H9 (cell line): ENCODE results near the gene TRAF3IP1. TPM values are rescaled to one million over a fixed set of nuclear protein-coding genes. Genes with fewer than 3 reads are reported as not detected.

Experiments
- DNase-seq: peaks from one replicate; pipeline ENCODE4 v3.0.0-alpha.2; 2017
- H2AFZ ChIP-seq: one replicate; pipeline ENCODE4 v1.6.1; 2013; ENCODE audit warnings: mild to moderate bottlenecking, low read length, control low read depth, moderate library complexity
- H2AK5ac ChIP-seq: 2 replicates; pipeline ENCODE4 v1.6.1; 2013; ENCODE audit warnings: low read length, control low read depth, mixed read lengths; ENCODE audit not compliant: insufficient read length
- H2BK120ac ChIP-seq: one replicate; pipeline ENCODE4 v1.6.1; 2013; ENCODE audit warnings: low read depth, mild to moderate bottlenecking, low read length, control low read depth, inconsistent platforms; ENCODE audit not compliant: poor library complexity, severe bottlenecking
- H2BK12ac ChIP-seq: 2 replicates; pipeline ENCODE4 v1.6.1; 2013; ENCODE audit warnings: low read length, control low read depth, mixed read lengths, low read depth; ENCODE audit not compliant: insufficient read length
- H2BK15ac ChIP-seq: 2 replicates; pipeline ENCODE4 v1.6.1; 2013; ENCODE audit warnings: low read depth, low read length, control low read depth
- H2BK20ac ChIP-seq: one replicate; pipeline ENCODE4 v1.6.1; 2013; ENCODE audit warnings: low read depth, mild to moderate bottlenecking, low read length, control low read depth, inconsistent platforms; ENCODE audit not compliant: poor library complexity, severe bottlenecking
- H2BK5ac ChIP-seq: 2 replicates; pipeline ENCODE4 v1.6.1; 2013; ENCODE audit warnings: low read length, control low read depth, mixed read lengths; ENCODE audit not compliant: insufficient read length
- H3K14ac ChIP-seq: 2 replicates; pipeline ENCODE4 v1.6.1; 2013; ENCODE audit warnings: low read length, control low read depth; ENCODE audit not compliant: insufficient read depth
- H3K18ac ChIP-seq: 2 replicates; pipeline ENCODE4 v1.6.1; 2013; ENCODE audit warnings: low read depth, mild to moderate bottlenecking, mixed read lengths, low read length, control low read depth; ENCODE audit not compliant: insufficient read length
- H3K23ac ChIP-seq: 2 replicates; pipeline ENCODE4 v1.6.1; 2013; ENCODE audit warnings: low read length, control low read depth, mixed read lengths, low read depth; ENCODE audit not compliant: insufficient read length
- H3K23me2 ChIP-seq: 2 replicates; pipeline ENCODE4 v1.6.1; 2013; ENCODE audit warnings: low read depth, mild to moderate bottlenecking, mixed read lengths, low read length, control low read depth; ENCODE audit not compliant: insufficient read length, poor library complexity, severe bottlenecking
- H3K27ac ChIP-seq: 2 replicates; pipeline ENCODE4 v1.5.1; 2013; ENCODE audit warnings: low read length, control low read depth, mixed read lengths, low read depth; ENCODE audit not compliant: insufficient read length
- H3K27me3 ChIP-seq: 2 replicates; pipeline ENCODE4 v1.6.1; 2013; ENCODE audit warnings: low read length, control low read depth, inconsistent platforms; ENCODE audit not compliant: insufficient read depth
- H3K4ac ChIP-seq: 2 replicates; pipeline ENCODE4 v1.6.1; 2013; ENCODE audit warnings: low read depth, mild to moderate bottlenecking, control low read depth, inconsistent platforms, low read length, moderate library complexity
- H3K4me1 ChIP-seq: 2 replicates; pipeline ENCODE4 v1.6.1; 2013; ENCODE audit warnings: low read length, control low read depth, inconsistent platforms; ENCODE audit not compliant: insufficient read depth
- H3K4me2 ChIP-seq: 2 replicates; pipeline ENCODE4 v1.6.1; 2013; ENCODE audit warnings: low read length, control low read depth, mixed read lengths; ENCODE audit not compliant: insufficient read length, insufficient read depth
- H3K56ac ChIP-seq: 2 replicates; pipeline ENCODE4 v1.6.1; 2013; ENCODE audit warnings: low read depth, mild to moderate bottlenecking, mixed read lengths, low read length, control low read depth; ENCODE audit not compliant: insufficient read length
- H3K79me1 ChIP-seq: 2 replicates; pipeline ENCODE4 v1.6.1; 2013; ENCODE audit warnings: low read depth, mild to moderate bottlenecking, moderate library complexity, low read length, control low read depth, inconsistent platforms; ENCODE audit not compliant: insufficient read depth, poor library complexity, severe bottlenecking
- H3K79me2 ChIP-seq: 2 replicates; pipeline ENCODE4 v1.6.1; 2013; ENCODE audit warnings: low read length, control low read depth, inconsistent platforms; ENCODE audit not compliant: insufficient read depth
- H3K9ac ChIP-seq: 2 replicates; pipeline ENCODE4 v1.6.1; 2013; ENCODE audit warnings: low read length, control low read depth, mixed read lengths; ENCODE audit not compliant: insufficient read length; ENCODE audit errors: extremely low read depth
- H3K9me3 ChIP-seq: one replicate; pipeline ENCODE4 v1.6.1; 2013; ENCODE audit warnings: low read depth, low read length, inconsistent platforms; ENCODE audit not compliant: control insufficient read depth
- H3T11ph ChIP-seq: one replicate; pipeline ENCODE4 v1.6.1; 2013; ENCODE audit warnings: mild to moderate bottlenecking, low read length, control low read depth, inconsistent platforms
- H4K20me1 ChIP-seq: one replicate; pipeline ENCODE4 v1.6.1; 2013; ENCODE audit not compliant: control insufficient read depth, insufficient read length, insufficient read depth
- H4K5ac ChIP-seq: 2 replicates; pipeline ENCODE4 v1.6.1; 2013; ENCODE audit warnings: low read depth, mild to moderate bottlenecking, mixed read lengths, low read length, control low read depth; ENCODE audit not compliant: insufficient read length
- H4K8ac ChIP-seq: replicated peaks from 2 replicates; pipeline ENCODE4 v1.6.1; 2013; ENCODE audit warnings: low read length, control low read depth, mixed read lengths, low read depth; ENCODE audit not compliant: insufficient read length
- H4K91ac ChIP-seq: 2 replicates; pipeline ENCODE4 v1.6.1; 2013; ENCODE audit warnings: low read depth, mild to moderate bottlenecking, moderate library complexity, mixed read lengths, low read length, control low read depth; ENCODE audit not compliant: insufficient read length
- H3K27ac Mint-ChIP-seq, 3 experiments: 2 replicates in 2 of 3; 3 replicates in 1 of 3; pipeline ENCODE4 v1.8.0; 2020 to 2021; ENCODE audit warnings: mixed read lengths in 3 of 3, mild to moderate bottlenecking in 1 of 3, moderate library complexity in 1 of 3
- H3K27me3 Mint-ChIP-seq: 2 replicates; pipeline ENCODE4 v1.8.0; 2021; ENCODE audit warnings: low read depth, mild to moderate bottlenecking, moderate library complexity, mixed read lengths
- H3K36me3 Mint-ChIP-seq, 3 experiments: 2 replicates in 2 of 3; 3 replicates in 1 of 3; pipeline ENCODE4 v1.8.0; 2020 to 2021; ENCODE audit warnings: low read depth in 3 of 3, mixed read lengths in 3 of 3; ENCODE audit not compliant: insufficient read depth in 1 of 3
- H3K4me1 Mint-ChIP-seq, 2 experiments: 2 replicates each; pipeline ENCODE4 v1.8.0; 2020; ENCODE audit warnings: mixed read lengths in 2 of 2
- H3K4me3 Mint-ChIP-seq, 2 experiments: 2 replicates in 1 of 2; 3 replicates in 1 of 2; pipeline ENCODE4 v1.8.0; 2020 to 2021; ENCODE audit warnings: mild to moderate bottlenecking in 2 of 2, mixed read lengths in 2 of 2, moderate library complexity in 1 of 2
- H3K9me3 Mint-ChIP-seq, 2 experiments: 2 replicates in 1 of 2; 3 replicates in 1 of 2; pipeline ENCODE4 v1.8.0; 2020; ENCODE audit warnings: mild to moderate bottlenecking in 2 of 2, mixed read lengths in 2 of 2, moderate library complexity in 1 of 2
- CTCF ChIP-seq: fragments of 200-600 bp; sonication (generic); conservative IDR thresholded peaks from 3 replicates; pipeline ENCODE4 v1.8.0; 2021; ENCODE audit warnings: antibody characterized with exemption, mild to moderate bottlenecking
- WGBS: extraction: QIAGEN DNeasy Blood & Tissue Kit; methylation state at CpG from one replicate; pipeline ENCODE4 v1.1.7; 2013; ENCODE audit warnings: missing lambda C conversion rate, low lambda C conversion rate, mixed read lengths; ENCODE audit not compliant: insufficient read length; ENCODE audit errors: extremely low coverage; 5-methylcytosine and 5-hydroxymethylcytosine counted together
- total RNA-seq: library from RNA; stranded (reverse); gene quantifications from 2 replicates; pipeline ENCODE4 v1.2.1, GENCODE V29; 2021

Gene TRAF3IP1
- total RNA-seq, 1 experiment from 2014 or later, result 16.4 TPM

- Histone ChIP-seq H3K27me3 (no peaks in the 10 kb centered on the region), H3K18ac (no peak overlapping the region), H2AK5ac (no peak overlapping the region), H3K56ac (no peak overlapping the region), H4K5ac (no peak overlapping the region), H4K20me1 (no peaks in the 10 kb centered on the region), H3K4me1 (no peaks in the 10 kb centered on the region), H4K91ac (no peak overlapping the region), H3K23me2 (no peaks in the 10 kb centered on the region), H2BK15ac (no peak overlapping the region), H3K14ac (no peak overlapping the region), H3K4ac (no peak overlapping the region), H2AFZ (no peak overlapping the region), H3K23ac (no peak overlapping the region), H3T11ph (no peak overlapping the region), H3K4me2 (no peak overlapping the region), H3K9me3 (no peaks in the 10 kb centered on the region), H3K9ac (no peak overlapping the region), H2BK12ac (no peak overlapping the region), H3K79me2 (no peaks in the 10 kb centered on the region), H2BK5ac (no peak overlapping the region), H4K8ac (no peak overlapping the region), H2BK120ac (no peak overlapping the region), H2BK20ac (no peak overlapping the region), H3K27ac (no peak overlapping the region), H3K79me1 (no peaks in the 10 kb centered on the region)
- Mint-ChIP-seq H3K9me3 (peaks cover 0 to 2% of the 10 kb centered on the region in 2 experiments; a peak in 1 of 5 replicates), H3K27ac (no peak overlapping the region), H3K36me3 (peaks cover 0 to 4% (median 0%) of the 10 kb centered on the region in 3 experiments; a peak in 1 of 7 replicates), H3K27me3 (no peaks in the 10 kb centered on the region), H3K4me1 (peaks cover 13 to 31% of the 10 kb centered on the region in 2 experiments), H3K4me3 (no peak overlapping the region)
- TF ChIP-seq CTCF, result no peak
- WGBS, result no CpG with 5 or more reads among the region's 11 CpGs
- no peak for DNase-seq
Observed at GRCh38 chr2:238407566-238407965, 87.2 kb downstream of the TRAF3IP1 start.
